Memory B cell (primary cell): Measurements from ENCODE around the gene AFF3.
A peak's percentile ranks its signal among the peaks of the same experiment; 100 is the strongest.
"Not testable (repeated sequence)": the region's sequence is repeated elsewhere in the genome, so short reads cannot be mapped to it uniquely, and the experiment has no call there.

Experiments used
- ATAC-seq: fragments of 150-1000 bp; cut with Tn5 transposase; 2 replicates; pipeline ENCODE4 v1.10.0; 2021; ENCODE audit warnings: low read depth, mild to moderate bottlenecking, moderate library complexity
- DNase-seq, 2 donors: peaks; one replicate each; pipeline ENCODE4 v3.0.0; 2022; ENCODE audit warnings: low spot score in 2 of 2
- H3K27ac Mint-ChIP-seq: one replicate; pipeline ENCODE4 v1.8.0; 2022; ENCODE audit warnings: mild to moderate bottlenecking, moderate library complexity, mixed read lengths
- H3K27me3 Mint-ChIP-seq: one replicate; pipeline ENCODE4 v1.8.0; 2022; ENCODE audit warnings: mixed read lengths
- H3K36me3 Mint-ChIP-seq: one replicate; pipeline ENCODE4 v1.8.0; 2022; ENCODE audit warnings: mild to moderate bottlenecking, mixed read lengths
- H3K4me1 Mint-ChIP-seq: one replicate; pipeline ENCODE4 v1.8.0; 2022; ENCODE audit warnings: mixed read lengths
- H3K4me3 Mint-ChIP-seq: one replicate; pipeline ENCODE4 v1.8.0; 2022; ENCODE audit warnings: mild to moderate bottlenecking, moderate library complexity, mixed read lengths
- H3K9me3 Mint-ChIP-seq: one replicate; pipeline ENCODE4 v1.8.0; 2022; ENCODE audit warnings: mixed read lengths

Gene AFF3

DNA sequence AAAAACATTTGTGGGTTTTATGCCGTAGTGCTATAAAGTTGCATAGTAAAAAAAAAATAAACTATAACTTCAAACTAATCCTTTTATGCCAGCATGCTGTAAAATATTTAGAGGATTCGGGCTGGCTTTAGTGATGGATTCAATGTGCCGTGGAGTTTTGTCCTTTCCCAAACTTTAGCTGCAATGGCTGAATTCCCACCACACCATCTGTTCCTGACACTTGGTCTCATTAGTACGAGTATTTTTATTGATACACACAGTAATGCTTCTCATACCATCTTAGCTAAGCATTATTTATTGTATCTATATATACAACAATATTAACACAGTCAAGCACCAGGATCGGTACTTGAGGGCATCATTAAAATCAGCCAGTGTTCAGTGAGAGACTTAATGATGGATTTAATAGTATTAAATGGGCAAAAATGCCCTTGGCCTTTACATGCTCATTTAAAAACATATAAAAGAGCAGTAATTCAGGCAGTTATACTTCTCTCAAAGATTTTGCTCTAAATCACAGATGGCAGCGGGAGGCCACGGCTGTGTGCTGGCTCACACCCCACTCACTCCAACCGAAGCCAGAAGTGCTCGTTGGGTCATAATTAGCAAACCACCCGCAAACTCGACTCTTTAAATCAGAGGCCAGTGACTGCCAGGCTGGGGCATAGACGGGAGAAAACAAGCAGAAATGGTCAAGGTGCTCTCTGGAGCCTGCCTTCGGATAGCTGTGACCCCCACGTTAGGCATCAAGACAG is 355.6 kb downstream of the AFF3 start:
- Mint-ChIP-seq H3K27ac (no peak overlapping the region), H3K4me1 (peaks cover 5% of the 10 kb centered on the region), H3K9me3 (no peaks in the 10 kb centered on the region), H3K4me3 (no peak overlapping the region), H3K36me3 (peaks cover 20% of the 10 kb centered on the region), H3K27me3 (no peaks in the 10 kb centered on the region)
- DNase-seq: no peak
- ATAC-seq: no peak

DNA sequence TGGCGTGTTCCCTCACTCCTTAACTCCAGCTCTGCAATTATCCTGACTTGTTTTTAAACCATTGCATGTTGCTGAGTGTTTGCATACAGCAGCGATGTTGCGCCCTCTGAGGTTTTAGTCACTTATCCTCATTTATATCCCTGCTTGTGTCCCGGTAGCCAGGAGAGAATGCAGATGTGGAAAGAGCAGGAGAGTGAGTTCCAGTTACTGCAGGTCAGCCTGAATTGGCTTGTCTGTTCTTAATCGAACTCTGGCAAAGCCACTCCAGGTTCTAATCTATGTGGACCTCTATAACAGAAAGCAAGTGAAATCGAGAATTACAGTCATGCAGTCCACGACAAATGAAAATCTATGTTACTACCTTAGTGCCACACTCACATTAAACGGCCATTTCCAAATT is 357.4 kb downstream of the AFF3 start:
- no peak overlapping the region for H3K4me3 Mint-ChIP-seq
- no peaks in the 10 kb centered on the region for H3K27me3 Mint-ChIP-seq
- peaks cover 12% of the 10 kb centered on the region for H3K4me1 Mint-ChIP-seq
- peaks cover 36% of the 10 kb centered on the region for H3K36me3 Mint-ChIP-seq
- peak overlapping the region; percentile 75 for H3K27ac Mint-ChIP-seq
- ATAC-seq: no peak
- peaks cover 13% of the 10 kb centered on the region for H3K9me3 Mint-ChIP-seq
- no peak for DNase-seq

DNA sequence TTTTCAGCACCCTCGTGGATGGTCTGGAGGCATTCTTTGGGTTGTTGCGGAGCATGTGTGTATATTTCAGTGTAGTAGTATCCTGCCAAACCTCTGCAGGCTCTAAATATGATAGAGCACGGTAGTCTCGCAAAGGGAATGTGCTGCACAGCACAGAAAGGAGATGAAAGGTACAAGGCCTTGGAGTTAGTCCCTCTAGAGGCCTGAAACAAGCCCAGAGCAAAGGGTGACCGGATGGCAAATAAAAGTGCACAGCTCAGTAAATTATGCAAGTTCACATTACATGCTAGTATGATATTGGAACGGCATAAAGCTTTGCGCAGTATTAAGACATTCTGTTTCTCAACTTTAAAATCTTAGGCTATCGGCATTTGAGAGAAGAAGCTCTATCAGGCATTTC is 358.1 kb downstream of the AFF3 start:
- no peak overlapping the region for H3K27ac Mint-ChIP-seq
- H3K4me3 Mint-ChIP-seq: no peak overlapping the region
- DNase-seq (no peak), ATAC-seq (no peak)
- H3K9me3 Mint-ChIP-seq: peaks cover 14% of the 10 kb centered on the region
- peaks cover 12% of the 10 kb centered on the region for H3K4me1 Mint-ChIP-seq
- H3K27me3 Mint-ChIP-seq: no peaks in the 10 kb centered on the region
- peaks cover 40% of the 10 kb centered on the region for H3K36me3 Mint-ChIP-seq

DNA sequence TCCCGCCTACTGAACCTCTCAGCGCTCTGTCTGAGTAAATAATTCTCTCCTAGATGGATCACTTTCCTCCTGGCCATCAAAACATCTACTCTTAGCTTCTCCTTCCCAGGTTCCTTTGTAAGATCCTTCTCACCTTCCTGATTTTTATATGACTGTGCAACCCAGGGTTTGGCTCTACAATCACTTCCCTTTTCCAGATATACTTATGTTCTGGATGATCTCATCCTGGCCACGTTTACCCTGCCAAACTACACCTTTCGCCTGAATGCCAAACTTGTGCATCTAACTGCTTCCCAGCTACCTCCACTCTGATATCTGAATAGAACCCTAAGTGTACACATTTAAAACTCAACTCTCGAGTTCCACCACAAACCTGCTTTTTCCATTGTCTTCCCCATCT is 362.1 kb downstream of the AFF3 start:
- ATAC-seq (no peak), DNase-seq (no peak)
- no peaks in the 10 kb centered on the region for H3K27me3 Mint-ChIP-seq
- H3K9me3 Mint-ChIP-seq: peaks cover 21% of the 10 kb centered on the region
- H3K4me3 Mint-ChIP-seq: no peak overlapping the region
- H3K36me3 Mint-ChIP-seq: peaks cover 62% of the 10 kb centered on the region
- peak overlapping the region; percentile 19 for H3K27ac Mint-ChIP-seq
- H3K4me1 Mint-ChIP-seq: peaks cover 20% of the 10 kb centered on the region

DNA sequence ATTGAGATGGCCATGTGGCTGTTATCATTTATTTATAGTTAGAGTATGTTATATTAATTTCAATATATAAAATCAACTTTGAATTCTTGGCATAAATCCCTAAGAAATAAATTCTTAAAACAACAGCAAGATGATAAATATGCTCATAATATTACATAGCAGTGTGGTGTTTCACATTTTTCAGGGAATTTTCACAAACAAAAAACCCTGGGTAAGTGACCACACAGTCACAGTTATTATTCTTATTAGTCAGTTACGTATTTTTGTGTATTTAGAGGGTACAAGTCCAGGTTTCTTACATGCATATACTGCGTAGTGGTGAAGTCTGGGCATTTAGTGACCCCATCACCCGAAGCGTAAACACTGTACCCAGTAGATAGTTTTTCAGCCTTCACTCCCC is 363.1 kb downstream of the AFF3 start:
- no peak for ATAC-seq
- Mint-ChIP-seq H3K27me3 (no peaks in the 10 kb centered on the region), H3K27ac (no peak overlapping the region), H3K4me1 (peaks cover 19% of the 10 kb centered on the region), H3K9me3 (peaks cover 22% of the 10 kb centered on the region), H3K36me3 (peaks cover 68% of the 10 kb centered on the region), H3K4me3 (no peak overlapping the region)
- no peak for DNase-seq

DNA sequence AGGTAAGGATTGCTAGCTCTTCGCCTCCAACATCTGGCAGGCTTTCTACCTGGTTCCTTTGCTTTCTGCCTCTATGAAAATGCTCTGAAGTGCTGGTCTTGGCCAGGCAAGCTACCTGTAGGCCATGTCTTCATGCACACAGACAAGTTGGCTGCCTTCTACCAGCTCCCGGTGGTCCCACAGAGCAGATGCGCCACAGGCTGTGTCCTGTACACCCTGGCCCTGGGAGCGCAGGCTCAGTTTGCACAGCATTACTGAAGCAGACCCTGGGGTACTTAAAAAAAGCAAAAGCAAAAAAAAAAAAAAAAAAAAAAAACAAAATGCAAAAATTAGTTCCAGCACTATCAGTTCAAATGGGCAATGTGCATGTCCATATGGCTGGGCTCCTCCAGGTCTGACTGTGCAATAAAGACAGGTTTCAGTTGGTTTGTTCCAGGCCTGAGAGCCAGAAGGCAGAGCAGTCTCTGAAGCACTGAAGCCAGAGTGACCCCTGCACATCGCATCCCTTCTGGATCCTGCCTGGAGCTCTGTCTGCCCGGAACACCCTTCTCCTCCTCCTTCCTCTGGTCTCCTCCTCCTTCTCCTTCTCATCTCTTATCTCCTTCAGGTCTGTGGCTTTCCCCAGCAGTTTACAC is 364.6 kb downstream of the AFF3 start:
- peaks cover 29% of the 10 kb centered on the region for H3K4me1 Mint-ChIP-seq
- ATAC-seq (no peak), DNase-seq (no peak)
- peaks cover 73% of the 10 kb centered on the region for H3K36me3 Mint-ChIP-seq
- H3K4me3 Mint-ChIP-seq: no peak overlapping the region
- peak overlapping the region; percentile 36 for H3K27ac Mint-ChIP-seq
- peaks cover 24% of the 10 kb centered on the region for H3K9me3 Mint-ChIP-seq
- no peaks in the 10 kb centered on the region for H3K27me3 Mint-ChIP-seq

DNA sequence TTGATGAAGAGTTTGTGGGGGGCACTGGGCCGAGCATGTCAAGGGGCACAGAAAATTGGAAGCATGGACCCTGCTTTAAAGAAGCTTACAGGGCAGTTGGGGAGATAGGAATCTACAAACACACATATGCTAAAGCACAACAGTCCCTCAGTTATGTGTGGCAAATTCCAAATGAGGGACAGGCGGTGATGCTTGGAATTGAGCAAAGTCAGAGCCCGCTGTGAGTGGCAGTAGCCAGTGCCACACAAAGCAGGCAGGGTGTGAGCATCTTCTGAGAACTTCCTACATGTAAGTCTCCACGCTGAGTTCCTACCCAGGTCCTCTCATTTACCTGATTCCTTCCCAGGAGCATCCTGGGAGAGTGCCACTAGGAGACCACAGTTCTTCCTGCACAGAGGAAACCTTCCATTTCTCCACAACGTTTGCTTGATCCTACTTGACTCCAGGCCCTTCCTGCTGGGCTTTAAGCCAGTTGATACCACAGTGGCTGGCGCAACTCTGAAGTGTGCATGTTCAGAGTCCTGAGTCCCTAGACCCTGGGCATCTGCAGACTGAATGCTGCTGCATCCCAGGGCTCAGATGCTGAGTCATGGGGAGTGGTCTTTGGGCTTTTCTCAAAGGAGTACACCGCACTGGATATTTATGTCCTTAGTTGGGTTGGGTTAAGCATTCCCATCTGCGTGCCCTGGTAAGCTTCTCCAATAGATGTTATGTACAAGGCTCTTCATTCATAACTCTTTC is 365.3 kb downstream of the AFF3 start:
- Mint-ChIP-seq H3K36me3 (peaks cover 76% of the 10 kb centered on the region), H3K27ac (peak overlapping the region; percentile 36), H3K27me3 (no peaks in the 10 kb centered on the region), H3K4me3 (no peak overlapping the region), H3K4me1 (peaks cover 31% of the 10 kb centered on the region), H3K9me3 (peaks cover 24% of the 10 kb centered on the region)
- DNase-seq: no peak
- ATAC-seq: no peak

DNA sequence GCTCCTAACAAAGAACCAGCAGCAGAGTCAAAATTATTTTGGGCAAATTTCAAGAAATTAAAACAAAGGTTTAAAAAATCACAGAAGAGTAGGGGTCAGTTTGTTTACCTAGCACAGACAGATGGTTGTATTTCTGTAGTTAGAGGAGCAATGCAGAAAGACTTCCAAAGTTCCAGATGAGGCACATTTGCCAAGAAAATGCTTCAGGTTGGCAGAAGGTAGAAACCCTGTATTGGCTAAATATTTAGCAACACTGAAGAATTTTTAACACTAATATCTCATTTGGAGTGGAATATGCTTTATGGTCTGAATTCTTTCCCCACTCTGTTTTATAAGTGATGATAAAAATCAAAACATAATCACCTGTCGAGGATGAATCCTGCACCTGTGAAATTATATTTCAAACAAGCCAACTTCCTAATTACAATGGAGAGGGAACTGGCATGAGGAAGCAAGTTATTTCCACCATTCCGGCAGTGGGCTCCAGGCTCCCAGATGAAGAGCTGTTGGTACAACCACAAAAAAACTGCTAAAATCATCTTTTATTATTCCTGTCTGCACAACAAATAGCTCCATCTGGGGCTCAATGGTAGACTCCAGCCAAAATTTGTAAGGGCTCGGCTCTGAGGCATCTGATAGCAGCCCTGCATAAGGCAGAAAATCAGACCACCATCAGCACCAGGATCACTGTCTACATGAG is 366.0 kb downstream of the AFF3 start:
- DNase-seq: no peak
- peaks cover 76% of the 10 kb centered on the region for H3K36me3 Mint-ChIP-seq
- H3K27ac Mint-ChIP-seq: no peak overlapping the region

DNA sequence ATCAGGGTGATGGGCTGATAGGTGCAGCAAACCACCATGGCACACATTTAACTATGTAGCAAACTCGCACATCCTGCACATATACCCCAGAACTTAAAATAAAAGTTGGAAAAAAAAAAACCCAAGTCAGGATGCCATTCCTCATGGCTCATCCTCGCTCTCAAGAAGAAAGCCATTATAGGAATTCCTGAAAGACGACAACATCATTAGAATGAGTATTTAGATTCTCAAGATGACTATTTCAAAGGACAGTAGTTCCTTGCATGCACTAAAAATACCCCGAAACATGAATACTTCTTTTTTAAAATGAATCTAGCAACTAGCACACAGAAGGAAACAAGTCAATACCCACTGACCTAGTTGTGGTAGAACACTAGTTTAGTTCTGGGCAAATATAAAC is 366.8 kb downstream of the AFF3 start:
- no peak for ATAC-seq
- no peak for DNase-seq
- peak overlapping the region; percentile 47 for H3K27ac Mint-ChIP-seq
- no peak overlapping the region for H3K4me3 Mint-ChIP-seq
- H3K9me3 Mint-ChIP-seq: peaks cover 18% of the 10 kb centered on the region
- H3K4me1 Mint-ChIP-seq: peaks cover 34% of the 10 kb centered on the region
- no peaks in the 10 kb centered on the region for H3K27me3 Mint-ChIP-seq
- peaks cover 76% of the 10 kb centered on the region for H3K36me3 Mint-ChIP-seq

More for the DNA sequence above, 366.0 kb downstream of the AFF3 start:
- H3K9me3 Mint-ChIP-seq: peaks cover 24% of the 10 kb centered on the region
- H3K4me1 Mint-ChIP-seq: peaks cover 34% of the 10 kb centered on the region
- no peak for ATAC-seq
- no peaks in the 10 kb centered on the region for H3K27me3 Mint-ChIP-seq
- H3K4me3 Mint-ChIP-seq: no peak overlapping the region

DNA sequence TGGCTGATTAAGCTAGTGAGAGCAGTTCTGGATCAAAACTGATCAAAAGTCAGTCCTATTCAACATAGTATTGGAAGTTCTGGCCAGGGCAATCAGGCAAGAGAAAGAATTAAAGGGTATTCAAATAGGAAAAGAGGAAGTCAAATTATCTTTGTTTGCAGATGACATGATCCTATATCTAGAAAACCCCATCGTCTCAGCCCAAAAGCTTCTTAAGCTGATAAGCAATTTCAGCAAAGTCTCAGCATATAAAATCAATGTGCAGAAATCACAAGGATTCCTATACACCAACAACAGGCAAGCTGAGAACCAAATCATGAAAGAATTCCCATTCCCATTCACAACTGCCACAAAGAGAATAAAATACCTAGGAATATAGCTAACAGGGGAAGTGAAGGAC is 368.7 kb downstream of the AFF3 start:
- Mint-ChIP-seq H3K27ac (peak overlapping the region; percentile 75), H3K9me3 (peaks cover 10% of the 10 kb centered on the region), H3K36me3 (peaks cover 70% of the 10 kb centered on the region), H3K4me1 (peaks cover 34% of the 10 kb centered on the region)
- DNase-seq, ATAC-seq, H3K27me3 Mint-ChIP-seq, H3K4me3 Mint-ChIP-seq: not testable (repeated sequence)

DNA sequence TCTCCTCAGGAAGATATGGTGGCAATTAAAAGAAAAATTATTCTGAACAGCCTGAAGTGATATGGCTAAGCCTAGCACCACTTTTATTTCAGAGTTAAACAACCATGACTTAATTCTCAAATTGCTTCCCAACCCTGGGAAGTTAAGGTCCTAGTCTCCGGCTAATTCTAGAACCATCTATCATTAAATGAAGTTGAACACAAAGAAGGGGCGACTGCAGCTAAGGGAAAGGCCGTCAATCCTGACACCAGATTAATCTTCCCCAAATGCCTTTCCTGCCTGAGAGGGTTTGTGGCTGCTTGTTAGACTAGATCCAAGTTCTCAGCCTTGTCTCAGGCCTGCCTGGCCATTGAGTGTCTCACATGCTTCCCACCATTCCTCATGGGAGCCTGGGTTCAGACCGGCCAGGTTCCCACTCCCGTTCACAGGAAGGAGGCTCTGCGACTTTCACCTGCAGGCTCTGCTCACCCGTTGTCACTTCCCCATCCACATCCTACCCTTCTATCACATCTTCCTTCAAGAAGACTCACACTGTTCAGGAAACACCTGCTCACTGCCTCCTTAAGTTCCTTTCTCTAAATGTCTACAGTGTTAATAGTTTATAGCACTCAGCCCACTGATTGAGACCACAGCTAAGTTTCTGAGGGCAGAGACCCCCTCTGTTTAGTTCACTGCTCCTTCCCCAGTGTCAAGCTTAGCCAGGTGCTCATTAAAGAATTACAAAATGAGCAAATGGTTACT is 369.6 kb downstream of the AFF3 start:
- Mint-ChIP-seq H3K4me1 (peaks cover 29% of the 10 kb centered on the region), H3K27ac (peak overlapping the region; percentile 75)

DNA sequence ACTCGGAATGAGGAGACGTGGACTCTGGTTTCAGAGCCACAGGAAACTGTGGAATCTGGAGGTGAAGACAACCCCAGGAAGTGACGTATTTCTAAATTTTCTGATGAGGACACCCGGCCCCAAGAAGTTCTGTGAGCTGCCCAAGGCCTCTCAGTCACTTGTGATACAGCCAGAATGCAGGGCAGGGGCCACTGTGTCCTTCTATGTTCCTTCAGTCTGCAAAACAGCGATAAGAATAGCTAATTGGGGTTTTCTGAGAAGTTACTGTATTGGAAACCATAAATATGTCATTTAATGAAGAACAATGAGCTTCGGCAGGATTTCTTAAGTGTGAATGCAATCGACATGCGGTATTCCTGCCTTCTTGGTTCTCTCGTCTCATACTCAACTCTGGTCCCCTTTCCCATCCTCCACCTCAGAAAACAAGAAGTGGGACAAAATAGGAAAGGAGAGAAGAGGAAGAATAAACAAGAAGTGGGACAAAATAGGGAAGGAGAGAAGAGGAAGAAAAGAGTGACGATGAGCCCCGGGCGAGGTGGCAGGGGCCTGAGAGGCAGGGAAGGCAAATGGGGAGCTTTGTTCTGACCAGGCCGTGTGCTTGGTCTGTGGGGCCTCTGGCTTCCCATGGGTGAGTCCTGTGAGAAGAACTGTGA is 370.6 kb downstream of the AFF3 start:
- DNase-seq: no peak
- Mint-ChIP-seq H3K9me3 (peaks cover 7% of the 10 kb centered on the region), H3K27me3 (no peaks in the 10 kb centered on the region), H3K36me3 (peaks cover 59% of the 10 kb centered on the region), H3K4me1 (peaks cover 32% of the 10 kb centered on the region), H3K4me3 (no peak overlapping the region), H3K27ac (peak overlapping the region; percentile 77)
- ATAC-seq: no peak

More for the DNA sequence above, 369.6 kb downstream of the AFF3 start:
- H3K9me3 Mint-ChIP-seq: peaks cover 7% of the 10 kb centered on the region
- H3K4me3 Mint-ChIP-seq: no peak overlapping the region
- peaks cover 67% of the 10 kb centered on the region for H3K36me3 Mint-ChIP-seq
- no peaks in the 10 kb centered on the region for H3K27me3 Mint-ChIP-seq
- DNase-seq: no peak
- ATAC-seq: peak; percentile 22

DNA sequence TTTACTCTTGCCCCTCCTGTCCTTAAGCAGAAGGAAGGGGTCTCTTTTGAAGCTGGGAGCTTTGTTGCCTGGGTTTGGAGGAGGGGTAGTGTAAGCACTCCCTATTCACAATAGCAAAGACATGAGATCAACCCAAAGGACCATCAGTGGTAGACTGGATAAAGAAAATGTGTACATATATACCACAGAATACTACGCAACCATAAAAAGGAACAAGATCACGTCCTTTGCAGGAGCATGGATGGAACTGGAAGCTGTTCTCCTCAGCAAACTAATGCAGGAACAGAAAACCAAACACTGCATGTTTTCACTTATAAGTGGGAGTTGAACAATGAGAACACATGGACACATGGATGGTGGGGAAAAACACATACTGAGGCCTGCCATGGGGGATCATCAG is 371.5 kb downstream of the AFF3 start:
- ATAC-seq (no peak), DNase-seq (no peak)
- H3K27ac Mint-ChIP-seq: no peak overlapping the region
- H3K4me3 Mint-ChIP-seq: no peak overlapping the region
- H3K27me3 Mint-ChIP-seq: no peaks in the 10 kb centered on the region
- H3K4me1 Mint-ChIP-seq: peaks cover 31% of the 10 kb centered on the region
- H3K9me3 Mint-ChIP-seq: peaks cover 7% of the 10 kb centered on the region
- peaks cover 54% of the 10 kb centered on the region for H3K36me3 Mint-ChIP-seq
